Uterus (tissue), 2 donors: ENCODE measurements around the gene ZNF418.

Experiments
- POLR2A ChIP-seq, 2 donors: fragments of 450-650 bp; IDR thresholded peaks; one replicate each; pipeline ENCODE4 v1.6.1; 2016; ENCODE audit warnings: antibody characterized with exemption in 2 of 2, mild to moderate bottlenecking in 1 of 2, moderate library complexity in 1 of 2
- TF ChIP-seq, protein P1 (sequence below), 4 experiments: fragments of 200-600 bp in 2 of 4; fragments of 450-650 bp in 2 of 4; sonication (generic) in 2 of 4; IDR thresholded peaks; one replicate each; pipeline ENCODE4 v1.5.1; 2016 to 2019; ENCODE audit warnings: antibody characterized with exemption in 4 of 4, mild to moderate bottlenecking in 2 of 4, moderate library complexity in 1 of 4

DNA sequence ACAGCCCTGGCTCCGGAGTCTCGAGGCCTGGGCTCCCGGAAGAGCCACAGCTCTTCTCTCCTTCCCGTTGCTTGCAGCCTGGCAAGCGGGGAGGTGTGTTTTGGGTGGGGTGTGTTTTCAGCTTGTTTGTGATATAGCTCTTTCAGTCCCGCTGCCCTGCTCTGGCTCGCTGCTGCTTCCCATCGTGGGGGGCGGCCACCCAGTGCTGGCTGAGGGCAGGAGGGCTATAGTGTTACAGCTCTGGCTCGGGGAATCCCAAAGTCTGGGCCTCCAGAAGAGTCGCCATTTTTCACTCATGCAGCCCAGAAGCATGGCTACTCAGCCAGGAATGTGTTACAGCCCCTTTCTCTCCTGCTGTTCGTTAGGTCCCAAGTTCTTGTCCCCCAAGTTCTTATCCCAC is 14.5 kb upstream of the ZNF418 start:
- no peak for TF ChIP-seq POLR2A (IDR thresholded peaks at IDR 0.05)
- TF ChIP-seq, protein P1, sequence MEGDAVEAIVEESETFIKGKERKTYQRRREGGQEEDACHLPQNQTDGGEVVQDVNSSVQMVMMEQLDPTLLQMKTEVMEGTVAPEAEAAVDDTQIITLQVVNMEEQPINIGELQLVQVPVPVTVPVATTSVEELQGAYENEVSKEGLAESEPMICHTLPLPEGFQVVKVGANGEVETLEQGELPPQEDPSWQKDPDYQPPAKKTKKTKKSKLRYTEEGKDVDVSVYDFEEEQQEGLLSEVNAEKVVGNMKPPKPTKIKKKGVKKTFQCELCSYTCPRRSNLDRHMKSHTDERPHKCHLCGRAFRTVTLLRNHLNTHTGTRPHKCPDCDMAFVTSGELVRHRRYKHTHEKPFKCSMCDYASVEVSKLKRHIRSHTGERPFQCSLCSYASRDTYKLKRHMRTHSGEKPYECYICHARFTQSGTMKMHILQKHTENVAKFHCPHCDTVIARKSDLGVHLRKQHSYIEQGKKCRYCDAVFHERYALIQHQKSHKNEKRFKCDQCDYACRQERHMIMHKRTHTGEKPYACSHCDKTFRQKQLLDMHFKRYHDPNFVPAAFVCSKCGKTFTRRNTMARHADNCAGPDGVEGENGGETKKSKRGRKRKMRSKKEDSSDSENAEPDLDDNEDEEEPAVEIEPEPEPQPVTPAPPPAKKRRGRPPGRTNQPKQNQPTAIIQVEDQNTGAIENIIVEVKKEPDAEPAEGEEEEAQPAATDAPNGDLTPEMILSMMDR (IDR thresholded peaks at IDR 0.05): no peak
